PC-9 (cell line): ENCODE measurements around the gene WNT3. TPM values are rescaled to one million over a fixed set of nuclear protein-coding genes. Genes with fewer than 3 reads are reported as not detected.

Experiments
- BruUV-seq: library from RNA; stranded (reverse); fragments of 400-500 nt; replicated peaks from 2 replicates; lab custom pipeline; 2021; lab: Mats Ljungman, UMichigan
- CTCF ChIA-PET: fragments of 300-600 bp; sonication (Branson Sonifier 250); formaldehyde crosslinking; loops from one replicate; lab custom pipeline; 2022; ENCODE audit warnings: antibody characterized with exemption; lab: Charles Lee
- POLR2A ChIA-PET: fragments of 300-600 bp; sonication (Branson Sonifier 250); formaldehyde crosslinking; loops from one replicate; lab custom pipeline; 2022; ENCODE audit warnings: antibody characterized with exemption; ENCODE audit not compliant: unreplicated experiment; lab: Charles Lee
- DNase-seq, 2 experiments: peaks; one replicate each; pipeline versions ENCODE4 v3.0.0 to v3.0.0-alpha.2; 2015 to 2022; ENCODE audit warnings: mixed read lengths in 1 of 2
- H2AFZ ChIP-seq: fragments of 200-600 bp; sonication (generic); 2 replicates; pipeline ENCODE4 v1.8.1; 2017; ENCODE audit warnings: antibody characterized with exemption
- H3F3A ChIP-seq: fragments of 200-600 bp; sonication (generic); 2 replicates; pipeline ENCODE4 v1.8.1; 2017; ENCODE audit warnings: antibody characterized with exemption, mild to moderate bottlenecking, low read depth; ENCODE audit not compliant: insufficient read depth
- H3K27ac ChIP-seq: fragments of 200-600 bp; sonication (generic); 2 replicates; pipeline ENCODE4 v1.6.1; 2016; ENCODE audit warnings: mixed run types
- H3K27me3 ChIP-seq: fragments of 200-600 bp; sonication (generic); 2 replicates; pipeline ENCODE4 v1.6.1; 2016; ENCODE audit warnings: low read depth, mixed run types; ENCODE audit not compliant: insufficient read depth
- H3K36me3 ChIP-seq: fragments of 200-600 bp; sonication (generic); 2 replicates; pipeline ENCODE4 v1.6.1; 2016; ENCODE audit warnings: low read depth, mixed run types
- H3K4me1 ChIP-seq: fragments of 200-600 bp; sonication (generic); replicated peaks from 2 replicates; pipeline ENCODE4 v1.6.1; 2016; ENCODE audit warnings: mixed run types; ENCODE audit not compliant: insufficient read depth
- H3K4me2 ChIP-seq: fragments of 200-600 bp; sonication (generic); 2 replicates; pipeline ENCODE4 v1.6.1; 2017; ENCODE audit warnings: mixed run types
- H3K4me3 ChIP-seq: fragments of 200-600 bp; sonication (generic); 2 replicates; pipeline ENCODE4 v1.6.1; 2016; ENCODE audit warnings: mixed run types
- H3K79me2 ChIP-seq: fragments of 200-600 bp; sonication (generic); 2 replicates; pipeline ENCODE4 v1.6.1; 2017; ENCODE audit warnings: low read depth, mixed run types
- H3K9me2 ChIP-seq: fragments of 200-600 bp; sonication (generic); 2 replicates; pipeline ENCODE4 v1.8.1; 2017; ENCODE audit warnings: mild to moderate bottlenecking; ENCODE audit not compliant: insufficient read depth
- H3K9me3 ChIP-seq: fragments of 200-600 bp; sonication (generic); 2 replicates; pipeline ENCODE4 v1.8.1; 2016; ENCODE audit warnings: low read depth; ENCODE audit not compliant: insufficient read depth
- H4K20me1 ChIP-seq: fragments of 200-600 bp; sonication (generic); 2 replicates; pipeline ENCODE4 v1.8.1; 2017; ENCODE audit not compliant: insufficient read depth
- CTCF ChIP-seq: fragments of 200-600 bp; sonication (generic); conservative IDR thresholded peaks from 2 replicates; pipeline ENCODE4 v1.6.1; 2017; ENCODE audit warnings: mixed run types, antibody characterized with exemption, mild to moderate bottlenecking, moderate library complexity
- EZH2 ChIP-seq: fragments of 200-600 bp; sonication (generic); IDR thresholded peaks from 2 replicates; pipeline ENCODE4 v1.8.0; 2017; ENCODE audit warnings: antibody characterized with exemption, low read depth
- intact Hi-C: fragments of 100-400 bp; cut with micrococcal nuclease; formaldehyde crosslinking; loops from one replicate; pipeline ENCODE4 v1.10.0; 2022; ENCODE audit not compliant: unreplicated experiment
- total RNA-seq: library from RNA; stranded (reverse); gene quantifications from 2 replicates; pipeline ENCODE4 v1.2.3, GENCODE V29; 2021

WNT3 gene
- total RNA-seq, 1 experiment from 2014 or later: 14.0 TPM

- Histone ChIP-seq H3K4me2 (no peak overlapping the region), H3K27ac (no peak overlapping the region), H3K79me2 (peaks cover 36% of the 10 kb centered on the region), H4K20me1 (no peaks in the 10 kb centered on the region), H3K36me3 (no peaks in the 10 kb centered on the region), H3K27me3 (no peaks in the 10 kb centered on the region), H3K9me2 (no peaks in the 10 kb centered on the region), H3K9me3 (no peaks in the 10 kb centered on the region), H2AFZ (no peak overlapping the region), H3K4me3 (no peak overlapping the region), H3K4me1 (peaks cover 59% of the 10 kb centered on the region), H3F3A (peaks cover 59% of the 10 kb centered on the region)
- ChIA-PET POLR2A (no interaction called here), CTCF (no interaction called here)
- TF ChIP-seq EZH2: no peak
- TF ChIP-seq CTCF: no peak
- intact Hi-C loops: no loop called here
- no peak for DNase-seq
- BruUV-seq: no TSS peak
These were observed 50.0 kb downstream of the WNT3 start for GRCh38 chr17:46768540-46768870.

- BruUV-seq: no TSS peak
- intact Hi-C loops: no loop called here
These were observed 51.7 kb downstream of the WNT3 start for GRCh38 chr17:46766493-46767491.

GRCh38 chr17:46765453-46765852 lies 53.0 kb downstream of the WNT3 start:
- peaks cover 48% of the 10 kb centered on the region for H3F3A ChIP-seq
- no peak overlapping the region for H3K4me3 ChIP-seq
- TF ChIP-seq EZH2 (no peak), CTCF (no peak)
- peaks cover 34% of the 10 kb centered on the region for H3K79me2 ChIP-seq
- CTCF ChIA-PET: interaction anchor here (0.7 kb wide), 1 partner anchor 16 kb away, joined by 7 read pairs; no protein-coding TSS in a partner anchor
- no peaks in the 10 kb centered on the region for H3K27me3 ChIP-seq
- no peaks in the 10 kb centered on the region for H3K9me2 ChIP-seq
- peak overlapping the region; percentile 63 for H3K4me2 ChIP-seq
- H3K36me3 ChIP-seq: peaks cover 4% of the 10 kb centered on the region; the same call in 1 of the 2 replicates
- H3K9me3 ChIP-seq: no peaks in the 10 kb centered on the region
- peaks cover 54% of the 10 kb centered on the region for H3K4me1 ChIP-seq
- no TSS peak for BruUV-seq
- no peak for DNase-seq
- H3K27ac ChIP-seq: peak overlapping the region; percentile 68
- H2AFZ ChIP-seq: no peak overlapping the region
- POLR2A ChIA-PET: interaction anchor here (0.5 kb wide), 1 partner anchor 174 kb away, joined by 3 read pairs; no protein-coding TSS in a partner anchor
- no peaks in the 10 kb centered on the region for H4K20me1 ChIP-seq
- intact Hi-C loops: no loop called here

More at GRCh38 chr17:46766493-46767491, 51.7 kb downstream of the WNT3 start:
- Histone ChIP-seq H3K79me2 (peaks cover 36% of the 10 kb centered on the region), H3K9me3 (no peaks in the 10 kb centered on the region), H4K20me1 (no peaks in the 10 kb centered on the region), H3K4me3 (no peak overlapping the region), H3K27ac (no peak overlapping the region), H3K9me2 (no peaks in the 10 kb centered on the region), H2AFZ (no peak overlapping the region), H3K4me1 (peaks cover 57% of the 10 kb centered on the region), H3K4me2 (no peak overlapping the region), H3K27me3 (no peaks in the 10 kb centered on the region), H3F3A (peaks cover 53% of the 10 kb centered on the region), H3K36me3 (no peaks in the 10 kb centered on the region)
- DNase-seq: no peak
- ChIA-PET POLR2A (no interaction called here), CTCF (no interaction called here)
- TF ChIP-seq EZH2 (no peak), CTCF (no peak)
